Measurements from ENCODE around the gene GNAQ. TPM values are rescaled to one million over a fixed set of nuclear protein-coding genes. Genes with fewer than 3 reads are reported as not detected.

GNAQ gene
- total RNA-seq, 1 experiment from 2014 or later, result 28.7 TPM

DNA sequence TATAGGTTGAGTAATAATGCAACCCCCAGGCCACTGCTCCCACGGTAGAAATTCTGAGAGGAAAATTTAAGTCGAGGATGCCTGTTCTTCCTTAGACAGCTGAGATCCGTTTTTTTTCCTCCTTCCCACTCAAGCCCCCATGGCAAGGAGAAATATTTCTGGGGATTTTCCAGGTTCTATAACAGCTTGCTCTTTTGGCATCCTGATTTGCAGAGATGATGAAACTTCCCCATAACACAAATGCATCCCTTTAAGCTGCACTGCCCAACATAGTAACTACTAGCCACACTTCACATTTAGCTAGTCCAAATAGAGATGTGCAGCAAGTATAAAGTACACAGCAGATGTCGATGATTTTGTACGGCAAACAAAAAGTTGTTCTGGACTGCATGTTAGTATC lies 351.0 kb downstream of the GNAQ start (continued):
- TF ChIP-seq REST (IDR thresholded peaks at IDR 0.05; ENCODE audit: low read depth) (no peak), ELF1 (IDR thresholded peaks at IDR 0.05; ENCODE audit: borderline replicate concordance, low read depth) (no peak)

- H3K36me3 ChIP-seq (ENCODE audit: control insufficient read depth in 1 of 2, insufficient read depth in 2 of 2, low read length in 2 of 2), result no peaks in the 10 kb centered on the region
- H4K20me1 ChIP-seq (ENCODE audit: insufficient read depth), result no peaks in the 10 kb centered on the region
- H2AFZ ChIP-seq (ENCODE audit: low read depth, low read length, poor library complexity, severe bottlenecking), result no peak overlapping the region
- BruUV-seq (replicated peaks), result no TSS peak
- H3K9ac ChIP-seq (ENCODE audit: low read length), result no peak overlapping the region
- POLR2A ChIA-PET, result no interaction called here
- H3K4me2 ChIP-seq (ENCODE audit: low read length), result no peak overlapping the region
- DNase-seq (ENCODE audit: low read depth, low spot score), result no peak
- ATAC-seq, result no peak
- H3K4me1 ChIP-seq (ENCODE audit: control insufficient read depth in 1 of 2, insufficient read depth in 2 of 2, low read length in 2 of 2), result no peaks in the 10 kb centered on the region
- no peaks in the 10 kb centered on the region for H3K9me2 ChIP-seq (ENCODE audit: insufficient read depth)
- intact Hi-C loops (cut with micrococcal nuclease), result no loop called here
- CTCF ChIA-PET, result no interaction called here
- no peak overlapping the region for H3K4me3 ChIP-seq (replicated peaks in 1 of 2; ENCODE audit: low read depth in 1 of 2, low read length in 2 of 2)
- no peak for TF ChIP-seq SRF (IDR thresholded peaks at IDR 0.05; ENCODE audit: low read depth)
- no peak for TF ChIP-seq YY1 (IDR thresholded peaks at IDR 0.05; ENCODE audit: extremely low read depth, insufficient replicate concordance, low read depth, low read length)
- no peak for TF ChIP-seq JUND (IDR thresholded peaks at IDR 0.05)
- TF ChIP-seq POLR2AphosphoS5 (IDR thresholded peaks at IDR 0.05; ENCODE audit: low read depth, low read length), result no peak
- TF ChIP-seq CBX3 (IDR thresholded peaks at IDR 0.05; ENCODE audit: low read depth), result no peak
- TF ChIP-seq EZH2 (IDR thresholded peaks at IDR 0.05), result no peak
- no peak for TF ChIP-seq MAX (IDR thresholded peaks at IDR 0.05)
- TF ChIP-seq SP1 (IDR thresholded peaks at IDR 0.05; ENCODE audit: low read depth), result no peak
- no peak for TF ChIP-seq TCF7L2 (IDR thresholded peaks at IDR 0.05; ENCODE audit: borderline replicate concordance, extremely low read depth, insufficient read depth, insufficient read length)
- no peak for TF ChIP-seq CEBPB (IDR thresholded peaks at IDR 0.05; ENCODE audit: low read depth)
- TF ChIP-seq ZNF274 (IDR thresholded peaks at IDR 0.05; ENCODE audit: low read depth, low read length), result no peak
- no peak for TF ChIP-seq POLR2A (IDR thresholded peaks at IDR 0.05; ENCODE audit: borderline replicate concordance, extremely low read depth, insufficient read depth, insufficient read length)
- TF ChIP-seq, protein P1, sequence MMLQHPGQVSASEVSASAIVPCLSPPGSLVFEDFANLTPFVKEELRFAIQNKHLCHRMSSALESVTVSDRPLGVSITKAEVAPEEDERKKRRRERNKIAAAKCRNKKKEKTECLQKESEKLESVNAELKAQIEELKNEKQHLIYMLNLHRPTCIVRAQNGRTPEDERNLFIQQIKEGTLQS (IDR thresholded peaks at IDR 0.05), result no peak
- TF ChIP-seq ZBTB33 (IDR thresholded peaks at IDR 0.05; ENCODE audit: extremely low read depth, insufficient replicate concordance, low read length), result no peak
- no peak for TF ChIP-seq CTCF (IDR thresholded peaks at IDR 0.05 in 2 of 3, conservative IDR thresholded peaks at IDR 0.05 in 1 of 3; ENCODE audit: borderline replicate concordance in 1 of 3, insufficient read depth in 1 of 3, low read depth in 2 of 3, low read length in 2 of 3)
- RAD21 ChIA-PET (ENCODE audit: low non-redundant PET in 1 of 2, low total read pairs in 2 of 2, uncharacterized antibody in 2 of 2, unreplicated experiment in 2 of 2), result no interaction called here
- no peak overlapping the region for H3K27ac ChIP-seq (ENCODE audit: low read depth, low read length)
- H3K27me3 ChIP-seq (ENCODE audit: insufficient read depth, low read length), result no peaks in the 10 kb centered on the region
- H3K9me3 ChIP-seq (ENCODE audit: control insufficient read depth in 1 of 2, insufficient read depth in 1 of 2, low read depth in 1 of 2, low read length in 2 of 2), result no peaks in the 10 kb centered on the region
- no peaks in the 10 kb centered on the region for H3K79me2 ChIP-seq (ENCODE audit: insufficient read depth, low read length)
These were observed 351.8 kb downstream of the GNAQ start for GRCh38 chr9:77679661-77680368.
